H7 (cell line): ENCODE measurements around the gene ESRRA. TPM values are rescaled to one million over a fixed set of nuclear protein-coding genes. Genes with fewer than 3 reads are reported as not detected.

Experiments
- DNase-seq: peaks from one replicate; pipeline ENCODE4 v3.0.0; 2012
- H3K27me3 ChIP-seq: 2 replicates; pipeline ENCODE4 v1.6.0; 2011; ENCODE audit warnings: mild to moderate bottlenecking, low read length; ENCODE audit not compliant: control insufficient read depth, insufficient read depth
- H3K36me3 ChIP-seq: replicated peaks from 2 replicates; pipeline ENCODE4 v1.5.1; 2011; ENCODE audit warnings: low read length; ENCODE audit not compliant: control insufficient read depth, insufficient read depth
- H3K4me3 ChIP-seq: 2 replicates; pipeline ENCODE4 v1.5.1; 2011; ENCODE audit warnings: low read depth, mild to moderate bottlenecking, control low read depth, low read length, moderate library complexity; ENCODE audit not compliant: insufficient read depth
- total RNA-seq: library from RNA; depleted of rRNA; stranded (reverse); fragments of >200 nt; shearing (Covaris generic); gene quantifications from 2 replicates; pipeline ENCODE4 v1.2.3, GENCODE V29; 2014

ESRRA gene
- total RNA-seq, 1 experiment from 2014 or later = 94.8 TPM

DNA sequence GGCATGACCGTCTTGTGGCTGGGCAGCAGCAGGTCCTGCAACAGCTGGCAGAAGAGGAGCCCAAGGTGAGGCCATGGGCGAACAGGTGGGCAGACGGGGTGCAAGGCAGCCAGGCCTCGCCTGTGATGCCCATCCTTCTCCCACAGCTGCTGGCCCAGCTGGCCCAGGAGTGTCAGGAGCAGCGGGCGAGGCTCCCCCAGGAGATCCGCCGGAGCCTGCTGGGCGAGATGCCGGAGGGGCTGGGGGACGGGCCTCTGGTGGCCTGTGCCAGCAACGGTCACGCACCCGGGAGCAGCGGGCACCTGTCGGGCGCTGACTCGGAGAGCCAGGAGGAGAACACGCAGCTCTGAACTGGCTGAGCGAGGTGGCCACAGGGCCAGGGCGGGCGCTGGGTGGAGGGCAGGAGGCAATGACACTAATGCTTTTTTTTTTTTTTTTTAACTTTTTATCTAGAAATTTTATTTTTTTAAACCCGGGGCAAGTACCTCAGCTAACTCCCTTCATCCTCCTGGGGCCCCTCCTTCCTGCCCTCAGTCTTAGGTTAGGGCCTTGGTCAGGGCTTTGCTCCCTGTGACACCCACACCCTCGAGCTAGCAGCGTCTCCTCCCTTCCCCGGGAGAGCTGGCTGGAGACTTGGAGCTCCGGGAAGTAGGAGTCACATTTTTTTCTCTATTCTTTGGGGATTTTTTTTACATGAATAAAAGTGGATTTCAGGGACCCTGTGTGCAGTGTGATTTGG, 37.9 kb upstream of the ESRRA start:
- Histone ChIP-seq H3K36me3 (peaks cover 15% of the 10 kb centered on the region), H3K27me3 (no peaks in the 10 kb centered on the region), H3K4me3 (no peak overlapping the region)
- DNase-seq = no peak

DNA sequence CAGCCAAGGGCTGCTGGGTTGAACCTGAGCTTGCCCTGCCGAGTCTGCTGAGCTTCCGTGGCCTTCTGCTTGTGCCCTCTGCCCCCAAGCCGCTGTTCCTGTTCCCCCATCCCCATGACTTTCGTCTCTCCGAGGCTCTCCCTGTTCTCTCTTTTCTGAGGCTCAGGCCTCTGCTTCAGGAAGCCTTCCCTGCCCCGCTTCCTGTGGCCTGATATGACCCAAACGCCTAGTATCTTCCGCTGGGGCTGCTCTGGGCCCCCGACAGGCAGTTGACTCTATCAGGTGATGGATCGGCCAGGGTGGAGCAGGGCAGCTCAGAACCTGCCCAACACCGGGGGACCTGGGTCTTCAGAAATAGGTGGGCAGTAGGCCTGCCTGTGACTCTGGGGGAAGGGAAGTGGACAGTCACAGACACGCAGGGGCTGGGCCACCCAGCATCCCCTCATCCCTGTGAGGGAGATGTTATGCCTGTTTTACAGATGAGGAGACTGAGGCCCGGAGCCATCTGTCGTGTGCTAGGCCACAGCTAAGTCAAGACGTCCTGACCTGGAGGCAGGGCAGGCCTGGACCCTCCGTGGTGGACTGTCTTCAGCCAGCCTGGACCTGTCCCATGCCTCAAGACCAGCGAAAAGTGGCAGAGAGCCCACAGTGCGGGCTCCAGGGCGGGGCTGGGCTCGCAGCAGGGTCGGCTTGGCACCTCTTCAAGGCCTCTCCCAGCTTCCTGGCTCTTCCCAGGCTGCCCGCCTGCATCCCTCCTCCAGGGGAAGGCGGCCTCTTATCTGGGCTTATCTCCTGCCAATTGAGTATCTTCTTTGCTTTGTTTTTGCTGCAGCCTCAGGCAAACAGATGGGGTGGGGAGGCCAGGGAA, 37.1 kb upstream of the ESRRA start:
- Histone ChIP-seq H3K4me3 (peak overlapping the region; percentile 82), H3K27me3 (no peaks in the 10 kb centered on the region), H3K36me3 (peaks cover 13% of the 10 kb centered on the region)
- no peak for DNase-seq

DNA sequence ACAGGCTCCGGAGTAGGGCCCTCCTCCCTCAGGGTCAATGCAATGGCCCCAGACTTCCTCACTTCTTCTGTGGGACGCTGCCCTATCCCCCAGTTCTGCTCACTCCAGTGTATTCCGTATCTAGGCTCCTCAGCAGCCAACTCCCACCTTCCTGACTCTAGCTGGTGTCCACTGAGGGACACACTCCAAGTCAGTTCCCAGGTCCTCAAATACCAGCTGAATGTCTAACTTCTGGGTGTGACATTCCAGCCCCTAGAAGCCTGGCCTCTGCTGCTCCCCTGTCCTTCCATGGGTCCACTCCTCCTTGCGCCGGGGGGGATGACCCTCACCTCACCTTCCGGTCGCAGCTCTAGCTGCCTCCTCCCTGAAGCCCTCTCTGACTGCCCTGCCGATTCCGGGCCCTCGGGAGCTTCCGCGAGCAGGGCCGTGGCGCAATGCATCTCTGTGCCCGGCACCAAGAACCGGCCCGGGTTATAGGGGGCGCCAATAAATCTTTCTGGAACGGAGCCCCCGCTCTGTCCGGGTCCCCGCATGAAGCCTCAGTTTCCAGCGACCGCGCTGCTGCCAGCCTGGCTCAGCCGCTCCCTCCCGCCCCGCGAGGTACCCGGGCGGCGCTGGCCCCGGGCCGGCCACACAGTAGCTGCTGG, 36.3 kb upstream of the ESRRA start:
- peak; percentile 76 for DNase-seq
- Histone ChIP-seq H3K4me3 (peak overlapping the region; percentile 82), H3K27me3 (no peaks in the 10 kb centered on the region)

DNA sequence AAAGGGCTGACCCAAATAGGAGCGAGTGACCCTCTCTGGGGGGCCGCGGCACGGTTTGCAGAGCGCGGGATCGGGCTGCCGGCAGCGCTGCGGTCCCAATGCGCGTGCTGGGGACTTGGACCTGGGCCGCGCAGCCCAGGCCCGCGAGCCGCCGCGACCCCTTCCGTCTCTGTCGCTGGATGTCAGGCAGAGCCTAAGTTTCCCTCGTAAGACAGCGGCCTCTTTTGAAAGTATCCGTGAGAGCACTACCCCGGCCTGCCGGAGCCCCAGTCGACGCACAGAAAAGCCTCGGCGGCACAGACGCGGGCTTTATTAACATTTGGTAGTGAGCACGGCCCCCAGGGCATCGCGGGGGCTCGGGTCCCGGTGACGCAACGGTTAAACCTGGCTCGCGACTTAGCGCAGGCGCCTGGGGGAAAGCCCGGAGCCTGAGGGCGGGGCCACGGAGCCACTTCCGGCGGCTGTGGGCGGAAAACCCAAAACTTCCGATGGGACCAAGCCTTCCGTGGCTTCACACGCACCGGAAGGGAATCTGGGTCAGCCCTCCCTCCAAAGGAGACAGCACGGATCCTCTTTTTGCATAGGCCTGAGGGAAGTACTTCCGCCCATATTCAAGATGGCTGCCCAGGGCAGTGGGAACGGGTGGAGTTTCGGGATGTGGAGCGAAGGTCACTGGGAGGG, 35.6 kb upstream of the ESRRA start:
- DNase-seq = peak; percentile 96
- Histone ChIP-seq H3K27me3 (no peaks in the 10 kb centered on the region), H3K36me3 (peaks cover 10% of the 10 kb centered on the region), H3K4me3 (peak overlapping the region; percentile 82)

More for the DNA sequence above, 36.3 kb upstream of the ESRRA start:
- H3K36me3 ChIP-seq = peaks cover 12% of the 10 kb centered on the region

DNA sequence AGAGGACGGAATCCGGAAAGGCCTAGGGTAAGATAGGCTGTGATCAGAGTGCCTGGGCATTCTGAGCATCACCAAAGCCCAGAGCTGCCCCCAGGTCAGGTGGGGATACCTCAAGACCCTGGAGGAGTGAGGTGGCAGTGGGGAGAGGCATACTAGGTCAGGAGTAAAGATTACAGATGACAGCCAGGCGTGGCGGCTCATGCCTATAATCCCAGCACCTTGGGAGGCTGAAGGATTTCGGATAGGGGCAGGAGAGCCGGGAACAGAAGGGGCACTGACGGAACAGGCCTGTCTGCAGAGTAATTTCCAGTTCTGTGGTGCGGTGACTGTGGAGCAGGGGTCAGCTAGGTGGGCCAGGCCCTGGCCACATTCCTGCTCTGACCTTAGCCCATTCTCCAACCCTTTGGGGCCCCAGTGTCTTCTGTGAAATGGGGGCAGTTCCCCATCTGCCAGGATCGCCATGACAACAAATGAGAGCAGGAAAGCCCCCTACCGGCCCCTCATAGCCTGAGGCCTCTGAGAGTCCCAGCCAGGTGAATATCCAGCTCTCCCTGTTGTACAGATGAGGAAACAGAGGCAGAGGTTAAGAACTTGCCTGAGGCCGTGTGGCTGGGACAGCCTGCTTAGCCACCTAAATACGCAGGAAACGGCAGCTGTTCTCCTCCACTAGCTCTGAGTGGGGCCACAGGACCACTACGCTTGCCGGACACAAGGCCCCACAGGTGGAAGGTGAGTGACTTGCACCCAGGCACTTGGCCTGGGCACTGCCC, 30.1 kb upstream of the ESRRA start:
- Histone ChIP-seq H3K4me3 (no peak overlapping the region), H3K36me3 (peaks cover 3% of the 10 kb centered on the region), H3K27me3 (no peaks in the 10 kb centered on the region)
- DNase-seq = no peak

DNA sequence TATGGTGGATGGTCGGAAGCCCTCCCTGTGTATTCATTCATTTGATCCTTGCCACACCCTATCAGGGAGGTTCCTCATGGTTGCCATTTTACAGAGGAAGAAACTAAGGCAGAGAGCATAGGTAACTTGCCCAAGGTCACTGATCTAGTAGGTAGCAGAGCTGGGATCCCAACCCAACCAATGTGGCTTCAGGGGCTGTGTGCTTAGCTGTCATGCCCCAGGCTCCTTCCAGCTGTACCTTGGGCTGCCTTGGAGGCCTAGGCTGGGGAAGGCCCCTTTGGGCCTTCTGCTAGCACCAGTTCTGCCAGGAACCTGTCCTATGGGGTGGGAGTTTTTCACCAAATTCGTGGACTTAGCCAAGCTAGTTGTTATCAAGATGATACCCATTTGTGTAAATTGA, 29.5 kb upstream of the ESRRA start:
- DNase-seq = no peak
- H3K27me3 ChIP-seq = no peaks in the 10 kb centered on the region
- no peak overlapping the region for H3K4me3 ChIP-seq
- H3K36me3 ChIP-seq = peaks cover 3% of the 10 kb centered on the region

DNA sequence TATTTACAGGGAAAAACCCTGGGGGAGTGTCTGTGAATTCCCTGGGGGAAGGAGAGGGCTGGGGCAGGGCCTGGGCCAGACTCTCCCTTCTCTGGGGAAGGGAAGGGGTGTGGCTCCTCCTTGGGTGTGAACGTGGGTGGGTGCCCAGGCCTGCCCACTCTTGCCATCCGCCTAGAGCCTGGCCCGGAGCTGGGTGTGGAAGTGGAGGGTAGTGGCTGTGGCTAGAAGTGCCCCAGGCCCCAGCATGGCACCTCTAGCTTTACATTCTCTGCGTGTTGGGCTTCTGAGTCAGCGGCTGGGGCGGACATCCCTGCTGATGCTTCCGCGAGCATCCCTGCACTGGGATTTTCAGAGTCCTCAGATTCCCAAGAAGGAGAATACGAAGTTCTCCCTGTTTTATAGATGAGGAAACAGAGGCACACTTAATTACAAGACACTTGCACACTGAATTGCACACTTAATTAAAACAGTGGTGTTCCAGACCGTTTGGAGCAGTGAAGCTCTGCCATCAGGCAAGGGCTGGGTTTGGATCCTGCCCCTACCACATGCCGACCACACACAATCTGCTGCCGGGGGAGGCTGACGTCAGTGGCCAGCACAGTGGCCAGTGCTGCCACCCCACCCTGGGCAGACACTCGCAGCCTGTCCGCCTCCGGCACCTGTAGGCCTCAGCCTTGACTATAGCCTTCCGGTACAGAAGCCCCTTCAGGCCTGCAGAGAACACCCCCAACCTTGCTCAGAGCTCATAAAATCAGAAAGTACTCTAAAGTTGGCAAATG, 28.5 kb upstream of the ESRRA start:
- Histone ChIP-seq H3K4me3 (no peak overlapping the region), H3K36me3 (peaks cover 3% of the 10 kb centered on the region), H3K27me3 (no peaks in the 10 kb centered on the region)
- DNase-seq = no peak

DNA sequence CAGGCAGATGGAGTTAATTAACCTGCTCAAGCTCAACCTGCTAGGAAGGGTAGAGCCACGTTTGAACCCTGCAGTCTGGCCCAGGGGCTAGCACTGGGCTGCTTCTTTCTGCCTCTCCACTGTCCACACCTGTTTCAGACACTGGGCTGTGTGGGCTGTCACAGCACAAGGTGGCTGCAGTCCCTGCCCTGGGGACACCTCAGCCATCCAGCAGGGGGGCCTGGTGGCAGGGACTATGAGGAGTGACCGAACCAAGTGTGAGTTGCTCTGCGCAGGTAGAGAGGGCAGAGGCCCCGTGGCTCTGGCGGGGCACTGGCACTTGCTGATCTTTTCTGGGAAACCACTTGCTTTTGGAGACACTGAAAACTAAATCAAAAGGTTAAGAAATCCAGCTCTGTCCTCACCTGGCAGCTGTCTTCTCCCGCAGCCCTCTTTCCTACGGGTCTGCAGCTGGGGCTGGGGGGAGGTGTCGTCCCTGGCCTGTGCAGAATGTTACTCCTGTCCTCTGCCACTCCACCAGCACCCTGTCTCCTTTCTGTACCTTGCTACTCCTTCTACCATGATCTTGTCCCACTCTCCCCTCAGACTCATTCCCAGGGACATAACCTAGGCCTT, 26.6 kb upstream of the ESRRA start:
- peaks cover 3% of the 10 kb centered on the region for H3K36me3 ChIP-seq
- no peak for DNase-seq
- H3K27me3 ChIP-seq = no peaks in the 10 kb centered on the region
- no peak overlapping the region for H3K4me3 ChIP-seq

DNA sequence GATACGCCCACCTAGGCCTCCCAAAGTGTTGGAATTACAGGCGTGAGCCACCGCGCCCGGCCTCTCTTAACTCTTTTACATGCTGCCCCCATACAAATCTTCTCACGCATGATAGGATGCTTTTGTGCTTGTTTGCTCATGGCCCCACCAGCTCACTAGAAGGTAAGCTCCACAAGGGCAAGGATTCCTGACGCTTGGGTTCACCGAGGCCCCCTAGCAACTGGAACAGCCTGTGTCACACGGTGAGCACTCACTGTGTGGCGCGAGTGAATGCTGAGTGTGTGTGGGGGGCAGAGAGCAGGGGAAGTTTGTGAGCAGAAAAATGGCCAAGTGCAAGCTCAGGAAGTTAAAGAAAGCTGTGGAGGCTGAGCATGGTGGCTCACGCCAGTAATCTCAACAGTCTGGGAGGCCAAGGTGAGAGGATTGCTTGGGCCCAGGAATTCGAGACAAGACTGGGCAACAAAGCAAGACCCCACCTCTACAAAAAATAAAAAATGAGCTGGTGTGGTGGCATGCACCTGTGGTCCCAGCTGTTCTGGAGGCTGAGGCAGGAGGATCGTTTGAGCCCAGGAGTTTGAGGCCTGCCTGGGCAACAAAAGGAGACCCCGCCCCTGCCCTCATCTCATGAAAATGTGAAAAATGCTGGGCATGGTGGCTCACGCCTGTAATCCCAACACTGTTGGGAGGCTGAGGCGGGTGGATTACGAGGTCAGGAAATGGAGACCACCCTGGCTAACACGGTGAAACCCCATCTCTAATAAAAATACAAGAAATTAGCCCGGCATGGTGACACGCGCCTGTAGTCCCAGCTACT, 23.2 kb upstream of the ESRRA start:
- H3K36me3 ChIP-seq = peaks cover under 1% of the 10 kb centered on the region; the same call in 1 of the 2 replicates
- no peak for DNase-seq

DNA sequence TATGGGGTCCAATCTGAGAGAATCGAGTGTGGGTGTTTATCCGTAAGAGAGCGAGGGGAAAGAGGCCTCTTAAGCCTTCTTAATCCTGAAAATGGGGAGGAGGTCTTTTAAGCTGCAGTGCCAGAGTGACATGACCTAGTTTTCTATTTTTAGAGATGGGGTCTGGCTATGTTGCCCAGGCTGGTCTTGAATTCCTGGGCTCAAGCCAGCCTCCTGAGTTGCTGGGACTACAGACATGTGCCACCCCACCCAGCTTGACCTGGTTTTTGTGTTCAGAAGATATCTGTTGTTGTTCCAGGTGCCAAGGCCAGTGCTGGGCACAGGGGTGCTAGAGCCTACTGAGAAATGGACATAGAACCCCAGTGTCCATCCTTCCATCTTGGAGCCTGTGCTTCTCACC, 22.2 kb upstream of the ESRRA start:
- no peaks in the 10 kb centered on the region; the same call in 1 of the 2 replicates for H3K27me3 ChIP-seq
- DNase-seq = no peak
- H3K36me3 ChIP-seq = no peaks in the 10 kb centered on the region
- H3K4me3 ChIP-seq = no peak overlapping the region

More for the DNA sequence above, 23.2 kb upstream of the ESRRA start:
- H3K4me3 ChIP-seq = no peak overlapping the region
- H3K27me3 ChIP-seq = no peaks in the 10 kb centered on the region; the same call in 1 of the 2 replicates

DNA sequence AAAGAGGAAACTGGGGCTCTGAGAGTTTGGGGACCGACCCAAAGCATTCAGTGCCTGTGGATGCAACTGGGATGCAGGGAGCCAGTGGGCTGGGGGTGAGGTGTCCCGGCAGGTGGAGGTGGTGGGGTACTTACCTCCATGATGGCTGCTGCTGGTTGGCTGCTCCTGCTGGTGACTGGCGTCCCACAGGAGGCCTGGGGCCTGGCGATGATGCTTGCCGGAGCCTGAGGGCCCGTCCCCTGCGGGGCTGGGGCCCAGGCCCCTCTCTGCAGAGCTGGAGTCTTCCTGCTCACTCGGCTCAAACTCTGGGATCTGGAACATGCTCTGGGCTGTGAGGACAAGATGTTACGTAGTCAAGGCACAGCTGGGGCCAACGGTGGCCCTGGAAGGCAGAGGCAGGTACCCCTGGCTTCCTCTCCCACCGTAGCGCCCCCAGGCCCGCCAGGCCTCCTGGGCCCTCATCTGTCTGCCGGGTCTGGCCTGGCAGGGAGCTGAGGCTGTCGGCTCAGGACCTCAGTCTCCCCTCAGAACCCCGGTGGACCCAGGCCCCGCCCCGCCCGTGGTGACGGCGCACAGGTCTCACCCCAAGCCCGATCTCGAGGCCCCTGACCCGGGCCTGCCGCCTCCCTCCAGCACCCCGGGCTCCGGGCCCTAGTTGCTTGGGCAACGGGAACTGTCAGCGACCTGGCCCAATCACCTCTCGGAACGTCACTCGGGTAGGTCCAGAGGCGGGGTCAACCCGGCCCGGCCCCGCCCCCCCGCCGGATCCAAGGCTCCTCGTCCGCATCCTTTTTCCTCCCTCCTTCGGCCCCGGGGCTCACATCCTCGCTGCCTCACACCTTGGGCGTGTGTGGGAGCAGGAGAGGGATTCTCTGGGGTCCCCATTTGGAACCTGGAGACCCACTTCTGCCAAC, 21.0 kb upstream of the ESRRA start, which contains the start of gene BAD:
BAD (minus strand) TSS at position 618 of the 914 bp plus-strand sequence; CDS start at position 321, 297 bp downstream.
- DNase-seq = peak; percentile 100
- H3K36me3 ChIP-seq = no peaks in the 10 kb centered on the region
- peak within 1 kb of the TSS; percentile 78 for H3K4me3 ChIP-seq
- no peaks in the 10 kb centered on the region; the same call in none of the 2 replicates for H3K27me3 ChIP-seq
